Activated naive CD4-positive, alpha-beta T cell treated with anti-CD3 and anti-CD28 coated beads, Interleukin-2, amount 50 U/mL, for 72 hours (primary cell): ENCODE data around the gene MRGPRD. TPM values are rescaled to one million over a fixed set of nuclear protein-coding genes. Genes with fewer than 3 reads are reported as not detected.

Experiments
- ATAC-seq, 2 donors: fragments of 150-1000 bp; cut with Tn5 transposase; 2 replicates each; pipeline ENCODE4 v1.10.0; 2021; ENCODE audit warnings: mild to moderate bottlenecking in 2 of 2, moderate library complexity in 2 of 2
- DNase-seq, 2 donors: peaks; one replicate each; pipeline ENCODE4 v3.0.0; 2021 to 2022; ENCODE audit warnings: low spot score in 2 of 2
- H3K27ac Mint-ChIP-seq, 2 donors: one replicate each; pipeline ENCODE4 v1.8.0; 2022; ENCODE audit warnings: mild to moderate bottlenecking in 2 of 2, mixed read lengths in 2 of 2
- H3K36me3 Mint-ChIP-seq, 2 donors: one replicate each; pipeline ENCODE4 v1.8.0; 2022; ENCODE audit warnings: mixed read lengths in 2 of 2
- H3K9me3 Mint-ChIP-seq, 2 donors: one replicate each; pipeline ENCODE4 v1.8.0; 2022; ENCODE audit warnings: mixed read lengths in 2 of 2
- total RNA-seq, 2 donors: library from RNA; stranded (reverse); gene quantifications; one replicate each; pipeline ENCODE4 v1.2.3, GENCODE V29; 2022

The MRGPRD gene
- total RNA-seq, 2 donors from 2014 or later, result not detected

DNA sequence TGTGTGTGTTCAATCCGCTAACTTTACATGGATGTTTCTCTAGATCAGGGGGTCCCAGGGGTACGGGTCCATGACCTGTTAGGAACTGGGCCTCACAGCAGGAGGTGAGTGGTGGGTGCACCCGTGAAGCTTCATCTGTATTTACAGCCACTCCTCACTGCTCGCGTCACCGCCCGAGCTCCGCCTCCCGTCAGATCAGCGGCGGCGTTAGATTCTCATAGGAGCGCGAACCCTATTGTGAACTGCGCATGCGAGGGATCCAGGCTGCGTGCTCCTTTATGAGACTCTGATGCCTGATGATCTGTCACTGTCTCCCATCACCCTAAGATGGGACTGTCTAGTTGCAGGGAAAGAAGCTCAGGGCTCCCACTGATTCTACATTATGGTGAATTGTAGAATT, 31.9 kb downstream of the MRGPRD start:
- Mint-ChIP-seq H3K27ac (peak overlapping the region in 1 of 2 donors; percentile 77), H3K36me3 (no peaks in the 10 kb centered on the region)
- ATAC-seq, result no peak

DNA sequence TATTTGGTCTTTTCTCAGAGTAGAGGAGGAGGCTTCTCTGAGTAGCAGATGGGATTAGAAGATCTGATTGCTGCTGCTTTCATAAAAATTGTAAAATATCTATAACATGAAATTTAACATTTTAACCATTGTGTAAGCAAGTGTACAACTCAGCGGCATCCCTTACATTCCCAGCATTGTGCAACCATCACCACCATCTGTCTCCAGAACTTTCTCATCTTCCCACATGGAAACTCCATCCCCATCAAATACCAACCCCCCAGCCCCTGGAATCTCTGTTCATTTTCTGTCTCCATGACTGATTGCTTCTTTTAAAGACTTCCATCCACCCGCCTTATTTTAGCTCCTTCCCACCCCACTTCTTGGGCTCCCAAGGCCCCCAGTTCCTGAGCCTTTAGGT, 32.3 kb downstream of the MRGPRD start:
- Mint-ChIP-seq H3K36me3 (no peaks in the 10 kb centered on the region), H3K9me3 (no peaks in the 10 kb centered on the region), H3K27ac (peak overlapping the region in 1 of 2 donors; percentile 77)
- ATAC-seq, result no peak
- no peak for DNase-seq

More for the DNA sequence above, 31.9 kb downstream of the MRGPRD start:
- no peak for DNase-seq
- no peaks in the 10 kb centered on the region for H3K9me3 Mint-ChIP-seq

DNA sequence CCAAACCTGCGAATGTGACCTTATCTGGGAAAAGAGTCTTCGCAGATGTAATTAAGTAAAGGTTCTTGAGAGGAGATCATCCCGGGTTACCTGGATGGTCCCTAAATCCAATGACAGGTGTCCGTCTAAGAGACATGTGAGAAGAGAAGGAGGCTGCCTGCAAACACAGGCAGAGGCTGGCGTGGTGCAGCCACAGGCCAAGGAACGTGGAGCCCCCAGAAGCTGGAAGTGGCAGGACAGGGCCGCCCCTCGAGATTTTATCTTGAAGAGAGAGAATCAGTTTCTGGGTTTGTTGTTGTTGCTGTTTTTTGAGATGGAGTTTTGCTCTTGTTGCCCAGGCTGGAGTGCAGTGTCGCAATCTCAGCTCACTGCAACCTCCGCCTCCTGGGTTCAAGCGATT, 33.6 kb downstream of the MRGPRD start:
- ATAC-seq (no peak), DNase-seq (no peak)
- Mint-ChIP-seq H3K9me3 (no peaks in the 10 kb centered on the region), H3K36me3 (no peaks in the 10 kb centered on the region), H3K27ac (peak overlapping the region in 1 of 2 donors; percentile 36)

DNA sequence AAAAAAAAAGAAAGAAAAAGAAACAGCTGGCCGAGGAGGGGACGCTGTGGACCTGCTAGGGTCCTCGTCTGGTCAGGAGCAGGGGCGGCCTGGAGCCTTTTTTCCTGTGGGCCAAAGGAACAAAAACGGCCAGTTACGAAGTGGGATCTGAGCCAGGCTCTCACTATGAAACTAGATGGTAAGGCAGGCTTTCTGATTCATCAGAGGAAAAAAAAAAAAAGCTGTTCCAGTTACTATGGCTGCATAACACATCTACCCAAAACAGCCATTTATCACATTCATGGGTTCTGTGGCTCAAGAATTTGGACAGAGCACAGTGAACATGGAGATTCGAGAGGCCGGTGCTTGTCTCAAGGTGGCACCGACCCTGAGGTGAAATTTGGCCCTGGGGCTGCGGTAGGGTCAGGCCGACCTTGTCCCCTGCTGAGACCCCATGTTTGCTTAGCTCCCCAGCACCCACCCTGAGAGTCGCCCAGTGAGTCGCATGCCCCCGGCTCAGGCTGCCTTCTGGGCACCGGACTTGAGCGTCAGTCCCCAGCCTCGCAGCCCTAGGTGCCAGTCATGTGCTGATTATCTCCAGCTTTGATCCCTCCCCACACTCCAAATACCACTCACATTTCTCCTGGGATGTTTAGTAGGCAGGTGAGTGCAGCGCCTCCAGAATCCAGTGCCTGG, 34.2 kb downstream of the MRGPRD start:
- DNase-seq (no peak), ATAC-seq (peak in 1 of 2 donors; percentile 63)
- H3K36me3 Mint-ChIP-seq, result no peaks in the 10 kb centered on the region
- no peaks in the 10 kb centered on the region for H3K9me3 Mint-ChIP-seq
- peak overlapping the region in 1 of 2 donors; percentile 36 for H3K27ac Mint-ChIP-seq

DNA sequence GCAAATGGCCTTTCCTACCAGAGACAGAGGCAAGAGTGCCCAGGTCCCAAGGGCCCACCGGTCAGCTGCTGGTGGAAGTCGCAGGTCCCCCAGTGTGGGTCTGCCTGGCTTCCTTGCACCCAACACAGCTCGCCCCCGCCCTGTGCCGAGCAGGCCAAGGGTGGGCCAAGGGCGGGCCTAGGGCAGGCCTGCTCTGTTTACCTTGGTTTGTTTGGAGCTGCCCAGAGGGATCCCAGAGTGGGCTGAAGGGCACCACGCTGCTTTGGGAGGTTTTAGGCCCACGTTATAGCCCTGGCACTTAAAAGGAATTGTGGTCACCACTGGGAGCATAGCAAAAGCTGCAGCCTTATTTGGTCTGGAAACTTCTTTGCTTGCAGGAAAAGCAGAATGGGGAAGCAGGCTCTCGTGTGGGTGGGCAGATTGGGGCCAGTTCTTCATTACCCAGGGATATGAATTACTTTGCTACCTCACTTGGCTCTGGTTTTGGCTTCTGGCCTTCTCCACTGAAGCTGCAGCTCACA, 38.0 kb downstream of the MRGPRD start:
- no peaks in the 10 kb centered on the region for H3K36me3 Mint-ChIP-seq
- ATAC-seq, result peak in 1 of 2 donors; percentile 32
- no peak overlapping the region for H3K27ac Mint-ChIP-seq
- DNase-seq, result no peak
- no peaks in the 10 kb centered on the region for H3K9me3 Mint-ChIP-seq

DNA sequence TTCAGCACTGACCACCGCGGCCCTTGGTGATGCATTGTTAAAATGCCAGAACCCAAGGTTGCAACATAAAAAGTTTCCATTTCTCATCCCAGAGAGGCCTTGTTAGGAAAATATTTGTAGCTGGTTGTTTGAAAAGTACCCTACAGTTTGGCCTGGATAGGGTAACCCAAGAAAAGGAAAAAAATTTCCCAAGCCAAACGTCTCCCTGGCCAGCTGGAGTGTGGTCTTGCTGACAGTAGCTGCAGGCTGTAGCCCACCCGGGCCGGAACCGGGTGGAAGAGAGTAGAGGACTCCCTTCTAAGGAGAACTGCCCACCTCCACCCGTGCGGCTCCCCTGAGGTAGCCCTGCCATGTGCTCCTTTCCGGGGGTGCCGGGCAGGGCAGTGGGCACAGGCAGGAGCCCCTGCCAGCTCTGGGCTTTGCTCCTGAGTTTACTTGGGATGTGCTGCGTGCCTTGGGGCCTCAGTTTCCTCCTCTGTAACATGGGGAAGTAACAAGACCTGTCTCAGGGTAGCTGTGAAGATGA, 38.6 kb downstream of the MRGPRD start:
- no peaks in the 10 kb centered on the region for H3K36me3 Mint-ChIP-seq
- H3K9me3 Mint-ChIP-seq, result no peaks in the 10 kb centered on the region
- no peak for DNase-seq
- ATAC-seq, result no peak
- no peak overlapping the region for H3K27ac Mint-ChIP-seq

DNA sequence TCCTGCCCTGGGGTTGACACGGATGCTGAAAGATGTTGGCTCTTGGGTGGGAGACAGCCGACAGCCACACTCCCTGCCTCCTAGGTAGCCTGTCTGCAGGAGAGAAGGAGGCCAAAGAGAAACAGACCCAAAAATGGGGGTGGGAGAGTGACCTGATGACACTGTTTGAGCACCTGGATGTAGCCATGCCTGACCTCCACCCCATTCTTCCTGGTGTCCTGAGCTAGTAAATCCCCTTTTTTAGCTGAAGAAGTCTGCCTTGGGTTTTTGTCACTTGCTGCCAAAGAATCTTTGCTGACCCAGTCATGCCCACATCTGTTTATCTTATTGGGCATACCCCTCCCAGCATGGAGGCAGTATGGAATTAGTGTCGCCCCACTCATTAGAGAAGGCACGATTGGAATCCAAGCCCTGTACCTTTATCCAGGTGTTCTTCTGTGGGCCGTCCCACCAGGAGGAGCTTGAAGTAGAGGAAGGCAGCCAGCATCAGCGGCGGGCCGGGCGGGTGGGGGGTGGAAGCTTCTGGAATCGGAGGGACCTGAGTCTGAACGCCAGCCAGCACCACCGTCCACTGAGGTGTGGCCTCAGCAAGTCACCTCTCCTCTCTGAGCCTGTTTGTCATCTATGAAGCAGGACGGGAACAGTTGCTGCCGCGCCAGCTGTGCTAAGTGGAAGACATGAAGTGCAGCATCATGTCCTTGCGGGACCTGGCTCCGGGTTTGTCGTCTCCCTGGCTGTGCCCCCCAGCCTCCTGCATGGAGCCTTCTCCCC, 39.3 kb downstream of the MRGPRD start:
- H3K9me3 Mint-ChIP-seq, result no peaks in the 10 kb centered on the region
- DNase-seq (no peak), ATAC-seq (no peak)
- H3K27ac Mint-ChIP-seq, result no peak overlapping the region
- no peaks in the 10 kb centered on the region for H3K36me3 Mint-ChIP-seq

DNA sequence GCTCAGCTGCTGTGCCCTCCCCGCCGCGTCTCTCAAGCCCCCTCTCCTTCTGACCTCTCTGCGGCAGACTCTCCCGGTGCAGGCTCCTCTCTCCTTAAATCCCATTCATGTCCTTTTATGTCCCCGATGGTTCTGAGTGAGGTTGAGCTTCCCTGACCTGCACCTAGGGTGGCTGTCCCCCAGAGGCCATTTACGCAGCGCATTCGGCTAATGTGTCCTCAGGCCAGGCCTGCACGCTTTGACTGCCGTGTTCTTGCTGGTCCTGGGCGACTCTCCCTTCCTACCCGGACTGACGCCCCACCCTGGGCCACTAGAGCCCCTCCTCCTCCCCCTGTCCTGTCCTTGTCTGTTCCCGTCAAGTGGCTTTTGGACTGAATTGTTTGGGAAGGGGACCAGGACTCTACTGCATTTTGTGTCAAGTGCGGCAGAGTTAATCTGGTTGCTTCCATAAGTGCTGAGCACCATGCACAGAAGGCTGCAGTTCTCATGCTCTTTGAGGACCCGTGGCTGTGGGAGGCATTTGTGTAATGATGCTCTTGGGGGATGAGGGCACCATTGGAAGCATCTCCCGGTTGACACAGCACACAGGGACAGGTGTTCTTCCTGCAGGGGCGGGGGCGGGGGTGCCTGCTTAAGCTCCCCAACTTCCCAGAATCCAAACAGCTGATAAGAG, 40.0 kb downstream of the MRGPRD start:
- ATAC-seq (no peak), DNase-seq (no peak)
- no peak overlapping the region for H3K27ac Mint-ChIP-seq

DNA sequence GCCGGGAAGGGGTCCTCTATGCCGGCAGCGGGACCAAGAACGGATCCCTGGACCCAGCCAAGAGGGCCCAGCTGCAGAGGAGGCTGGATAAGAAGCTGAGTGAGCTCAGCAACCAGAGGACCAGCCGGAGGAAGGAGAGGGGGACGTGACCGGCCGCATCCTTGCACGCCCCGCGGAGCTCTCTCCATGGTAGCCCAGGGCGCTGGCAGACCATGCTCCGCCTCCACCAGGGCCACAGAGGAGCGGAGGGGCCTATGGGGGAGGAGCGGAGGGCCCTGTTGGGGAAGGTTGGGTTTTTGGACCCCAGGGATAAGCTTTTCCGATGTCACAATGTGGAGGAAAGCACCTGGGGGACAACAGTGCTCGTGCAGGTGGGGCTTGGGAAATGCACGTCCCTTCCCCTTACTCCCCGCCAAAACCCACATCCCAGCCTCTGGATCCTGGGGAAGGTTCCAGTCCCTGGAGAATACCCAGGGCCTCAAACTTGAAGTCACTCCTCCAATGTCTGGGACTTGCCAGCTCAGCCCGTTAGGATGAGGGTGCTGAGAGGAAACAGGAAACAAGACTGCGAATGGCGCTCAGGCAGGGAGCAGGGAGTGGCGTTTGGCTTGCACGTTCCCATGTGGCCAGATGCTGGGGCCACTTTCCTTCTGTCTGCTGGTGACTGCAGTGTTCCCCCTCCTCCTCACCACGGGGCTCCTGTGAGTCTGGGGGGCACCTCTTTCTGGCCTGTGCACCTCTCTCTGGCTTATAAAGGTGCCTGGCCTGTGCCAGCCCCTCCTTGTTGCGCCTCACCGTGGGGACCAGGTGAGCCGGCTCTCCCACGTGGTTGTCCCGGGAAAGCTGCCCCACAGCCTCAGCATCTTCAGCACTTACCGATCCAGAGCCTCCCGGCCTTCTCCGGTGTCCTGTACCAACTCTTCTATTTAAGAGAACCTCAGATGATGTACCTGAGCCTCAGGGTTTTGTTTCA, 40.9 kb downstream of the MRGPRD start:
- peak overlapping the region in 1 of 2 donors; percentile 27 for H3K27ac Mint-ChIP-seq
- no peaks in the 10 kb centered on the region for H3K9me3 Mint-ChIP-seq
- H3K36me3 Mint-ChIP-seq, result no peaks in the 10 kb centered on the region
- ATAC-seq (no peak), DNase-seq (no peak)

More for the DNA sequence above, 40.0 kb downstream of the MRGPRD start:
- H3K9me3 Mint-ChIP-seq, result no peaks in the 10 kb centered on the region
- H3K36me3 Mint-ChIP-seq, result no peaks in the 10 kb centered on the region

DNA sequence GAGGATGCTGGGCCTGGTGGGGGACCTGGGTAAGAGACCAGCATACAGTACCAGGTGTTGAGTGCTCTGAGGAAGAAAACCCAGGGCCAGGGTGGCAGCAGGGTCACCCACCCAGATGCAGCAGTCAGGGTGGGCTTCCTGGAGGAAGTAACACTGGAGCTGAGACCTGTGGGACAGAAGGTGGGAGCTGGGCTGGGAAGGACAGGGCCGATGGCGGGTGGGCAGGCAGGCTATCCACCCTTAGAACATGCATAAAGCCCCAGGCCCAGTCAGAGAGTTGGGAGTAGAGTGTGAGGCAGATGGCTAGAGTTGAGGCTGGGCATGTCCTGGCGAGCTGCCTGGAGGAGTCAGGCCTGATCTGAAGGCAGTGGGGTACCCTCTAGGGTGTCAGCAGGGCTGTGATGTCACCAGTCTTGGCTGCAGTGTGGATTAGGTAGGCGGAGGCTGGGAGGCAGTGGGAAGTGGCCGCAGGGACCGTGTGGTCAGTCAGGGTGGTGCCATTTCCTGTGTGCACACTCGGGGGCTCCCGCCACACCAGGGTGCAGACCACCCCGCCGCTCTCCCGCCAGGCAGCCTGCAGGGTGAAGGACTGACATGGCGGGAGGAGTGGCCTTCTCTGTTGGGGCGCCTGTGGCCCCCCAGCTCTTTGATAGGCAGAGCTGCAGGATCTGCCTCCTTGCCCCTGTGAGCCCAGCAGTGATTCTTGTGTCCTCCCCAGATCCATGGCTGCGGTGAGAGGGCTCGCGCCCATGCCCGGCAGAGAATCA, 41.8 kb downstream of the MRGPRD start:
- no peaks in the 10 kb centered on the region for H3K9me3 Mint-ChIP-seq
- ATAC-seq (no peak), DNase-seq (no peak)
- H3K36me3 Mint-ChIP-seq, result no peaks in the 10 kb centered on the region
- H3K27ac Mint-ChIP-seq, result peak overlapping the region; percentile 27 to 60

DNA sequence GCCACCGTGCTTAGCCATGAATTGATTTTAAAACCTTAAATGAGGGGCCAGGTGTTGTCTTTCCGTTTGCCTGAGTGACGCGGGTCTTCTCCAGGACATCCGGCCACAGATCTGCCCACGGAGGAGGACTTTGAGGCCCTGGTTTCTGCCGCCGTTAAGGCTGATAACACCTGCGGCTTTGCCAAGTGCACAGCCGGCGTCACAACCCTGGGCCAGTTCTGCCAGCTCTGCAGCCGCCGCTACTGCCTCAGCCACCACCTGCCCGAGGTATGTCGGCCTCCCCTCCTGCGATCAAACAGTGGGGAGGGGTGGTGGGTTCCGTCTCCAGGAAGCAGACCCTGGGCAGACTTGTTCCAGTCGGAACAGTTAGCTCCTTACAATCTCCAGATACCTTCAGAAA, 42.7 kb downstream of the MRGPRD start:
- Mint-ChIP-seq H3K36me3 (no peaks in the 10 kb centered on the region), H3K27ac (no peak overlapping the region), H3K9me3 (no peaks in the 10 kb centered on the region)
- DNase-seq (no peak), ATAC-seq (no peak)

DNA sequence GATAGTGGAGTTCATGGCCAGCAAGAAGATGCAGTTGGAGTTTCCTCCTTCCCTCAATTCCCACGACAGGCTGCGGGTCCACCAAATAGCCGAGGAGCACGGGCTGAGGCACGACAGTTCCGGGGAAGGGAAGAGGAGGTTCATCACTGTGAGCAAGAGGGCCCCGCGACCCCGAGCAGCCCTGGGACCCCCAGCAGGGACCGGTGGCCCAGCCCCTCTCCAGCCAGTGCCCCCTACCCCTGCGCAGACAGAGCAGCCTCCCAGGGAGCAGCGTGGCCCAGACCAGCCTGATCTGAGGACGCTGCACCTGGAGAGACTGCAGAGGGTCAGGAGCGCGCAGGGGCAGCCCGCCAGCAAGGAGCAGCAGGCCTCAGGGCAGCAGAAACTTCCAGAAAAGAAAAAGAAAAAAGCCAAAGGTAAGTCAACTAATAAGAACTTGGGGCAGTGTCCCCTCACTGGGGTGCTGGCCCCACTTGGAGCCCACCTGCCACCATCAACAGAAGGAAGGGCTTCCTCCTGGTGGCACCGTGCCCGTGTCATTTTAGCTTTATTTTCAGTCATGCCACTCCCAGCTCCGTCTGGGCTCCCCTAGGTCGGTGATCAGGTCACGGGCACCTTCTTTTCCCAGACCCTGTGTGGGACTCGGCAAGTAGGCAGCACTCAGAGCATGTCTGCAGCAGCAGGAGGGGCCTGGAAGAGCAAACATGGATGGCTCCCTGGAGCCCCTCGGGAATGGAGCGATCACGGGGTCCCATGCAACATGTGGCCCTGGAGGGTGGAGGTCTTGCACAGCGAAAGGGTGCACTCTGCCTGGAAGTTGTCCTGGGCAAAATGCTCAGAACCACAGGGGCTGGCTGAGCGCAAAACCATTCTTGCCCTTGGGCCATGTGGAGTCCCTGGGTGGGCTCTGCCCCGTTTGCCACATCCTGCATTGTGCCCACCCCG, 43.8 kb downstream of the MRGPRD start:
- DNase-seq (no peak), ATAC-seq (no peak)
- no peaks in the 10 kb centered on the region for H3K9me3 Mint-ChIP-seq
- no peaks in the 10 kb centered on the region for H3K36me3 Mint-ChIP-seq
- H3K27ac Mint-ChIP-seq, result no peak overlapping the region

DNA sequence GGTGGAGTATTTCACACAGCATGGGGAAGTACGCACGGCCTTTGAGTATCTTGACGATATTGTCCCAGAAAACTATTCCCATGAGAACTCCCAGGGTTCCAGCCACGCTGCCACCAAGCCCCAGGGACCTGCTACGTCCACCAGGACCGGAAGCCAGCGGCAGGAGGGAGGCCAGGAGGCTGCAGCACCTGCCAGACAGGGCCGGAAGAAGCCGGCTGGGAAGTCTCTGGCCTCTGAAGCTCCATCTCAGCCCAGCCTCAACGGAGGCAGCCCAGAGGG, 44.5 kb downstream of the MRGPRD start:
- H3K36me3 Mint-ChIP-seq, result no peaks in the 10 kb centered on the region
- H3K27ac Mint-ChIP-seq, result no peak overlapping the region
- DNase-seq (no peak), ATAC-seq (no peak)
- H3K9me3 Mint-ChIP-seq, result no peaks in the 10 kb centered on the region

DNA sequence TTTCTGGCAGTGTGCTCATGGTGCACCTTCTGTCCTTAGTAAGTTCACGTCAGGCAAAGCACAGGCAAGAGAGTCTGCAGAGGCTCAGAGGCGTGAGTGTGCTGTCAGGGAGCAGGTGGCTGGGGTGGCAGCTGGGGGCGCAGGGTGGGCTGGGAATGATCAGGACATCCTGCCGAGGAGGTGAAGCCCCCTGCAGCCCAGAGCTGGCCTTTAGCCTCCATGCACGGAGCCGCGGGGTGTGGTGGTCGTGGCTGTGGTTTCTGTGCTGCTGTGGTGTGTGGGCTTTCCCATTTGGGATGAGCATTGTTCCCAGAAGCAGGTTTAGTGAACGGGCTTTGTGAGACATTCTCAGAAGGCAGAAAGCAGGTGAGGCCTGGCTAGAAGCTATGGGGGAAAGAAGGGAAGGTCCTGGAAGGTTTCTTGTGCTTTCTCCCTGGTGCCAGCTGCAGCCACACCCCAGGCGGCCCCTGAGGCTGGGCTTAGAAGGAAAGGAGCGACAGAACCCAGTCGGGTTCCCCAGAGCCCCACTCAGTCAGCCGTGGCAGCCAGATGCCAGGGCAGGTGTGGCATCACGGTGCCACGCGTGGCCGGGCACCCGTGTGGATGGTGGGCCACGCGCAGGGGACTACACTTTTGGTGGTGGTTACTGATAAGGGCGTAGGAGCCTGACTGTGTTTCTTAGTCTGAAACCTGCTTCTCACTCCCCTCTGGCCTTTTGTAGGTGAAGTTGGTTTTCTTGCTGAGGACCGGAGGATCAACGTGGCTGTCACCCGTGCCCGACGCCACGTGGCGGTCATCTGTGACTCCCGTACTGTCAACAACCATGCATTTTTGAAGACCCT, 45.0 kb downstream of the MRGPRD start:
- no peaks in the 10 kb centered on the region for H3K9me3 Mint-ChIP-seq
- H3K36me3 Mint-ChIP-seq, result peaks cover under 1% of the 10 kb centered on the region in 2 donors

More for the DNA sequence above, 45.0 kb downstream of the MRGPRD start:
- ATAC-seq, result no peak
- no peak overlapping the region for H3K27ac Mint-ChIP-seq
- DNase-seq, result no peak
